IPS-18c (cell line): ENCODE results near the gene LAMB3.

Experiments
- H3K4me3 ChIP-seq: 2 replicates; pipeline ENCODE4 v1.7.0; 2013; ENCODE audit warnings: low read depth, mild to moderate bottlenecking, low read length, moderate library complexity; ENCODE audit not compliant: insufficient read depth
- H3K9me3 ChIP-seq: one replicate; pipeline ENCODE4 v1.6.1; 2013; ENCODE audit warnings: mild to moderate bottlenecking, low read length, moderate library complexity; ENCODE audit not compliant: control insufficient read depth, insufficient read depth

LAMB3 gene

GRCh38 chr1:209565759-209566678 lies 86.2 kb downstream of the LAMB3 start:
- H3K4me3 ChIP-seq, result no peak overlapping the region
- no peaks in the 10 kb centered on the region for H3K9me3 ChIP-seq
